ENCODE measurements around the gene EVPL. TPM values are rescaled to one million over a fixed set of nuclear protein-coding genes. Genes with fewer than 3 reads are reported as not detected.

The EVPL gene
- total and polyA plus RNA-seq, 2 experiments from 2014 or later: 0.47 to 1.3 TPM

GRCh38 chr17:76048025-76048605 is 21.0 kb upstream of the EVPL start:
- Mint-ChIP-seq H3K27me3 (ENCODE audit: insufficient read depth, low read depth, poor library complexity) (peaks cover 1% of the 10 kb centered on the region), H3K4me1 (peaks cover 5% of the 10 kb centered on the region; the same call in 2 of the 3 replicates), H3K36me3 (ENCODE audit: low read depth) (peaks cover 75% of the 10 kb centered on the region), H3K4me3 (no peak overlapping the region), H3K9me3 (no peaks in the 10 kb centered on the region), H3K27ac (0 out of 2 replicates have a peak overlapping the region, but pooled peaks have one; percentile 9)
- Histone ChIP-seq H3K4me1 (ENCODE audit: insufficient read depth) (peaks cover 9% of the 10 kb centered on the region; the same call in 1 of the 2 replicates), H3F3A (replicated peaks; ENCODE audit: low read depth) (peaks cover 21% of the 10 kb centered on the region; the same call in 1 of the 2 replicates), H3K9me2 (ENCODE audit: insufficient read depth) (no peaks in the 10 kb centered on the region), H3K4me3 (no peak overlapping the region), H3K4me2 (no peak overlapping the region), H3K36me3 (ENCODE audit: insufficient read depth) (peaks cover 53% of the 10 kb centered on the region), H2AFZ (no peak overlapping the region), H3K79me2 (replicated peaks; ENCODE audit: insufficient read depth) (peaks cover 7% of the 10 kb centered on the region; the same call in 1 of the 2 replicates), H4K20me1 (replicated peaks; ENCODE audit: insufficient read depth) (peaks cover 10% of the 10 kb centered on the region), H3K27ac (ENCODE audit: low read depth) (peak overlapping the region; percentile 74), H3K27me3 (ENCODE audit: insufficient read depth) (no peaks in the 10 kb centered on the region)
- no peak for DNase-seq (ENCODE audit: low spot score)
- no peak for ATAC-seq
- no peak for TF ChIP-seq ZNF462 (CRISPR knock-in tag; IDR thresholded peaks at IDR 0.05)
- TF ChIP-seq CTCF (conservative IDR thresholded peaks at IDR 0.05; ENCODE audit: low read depth in 2 of 2): no peak
- TF ChIP-seq CREB1 (CRISPR knock-in tag; IDR thresholded peaks at IDR 0.05; ENCODE audit: low read depth): no peak
- TF ChIP-seq EZH2phosphoT487 (IDR thresholded peaks at IDR 0.05; ENCODE audit: unreplicated experiment): no peak
- no peak for TF ChIP-seq NANOG (IDR thresholded peaks at IDR 0.05; ENCODE audit: borderline replicate concordance)
- TF ChIP-seq ETS1 (IDR thresholded peaks at IDR 0.05): no peak
- TF ChIP-seq ZNF114 (CRISPR knock-in tag; IDR thresholded peaks at IDR 0.05): no peak
- TF ChIP-seq, protein P1, sequence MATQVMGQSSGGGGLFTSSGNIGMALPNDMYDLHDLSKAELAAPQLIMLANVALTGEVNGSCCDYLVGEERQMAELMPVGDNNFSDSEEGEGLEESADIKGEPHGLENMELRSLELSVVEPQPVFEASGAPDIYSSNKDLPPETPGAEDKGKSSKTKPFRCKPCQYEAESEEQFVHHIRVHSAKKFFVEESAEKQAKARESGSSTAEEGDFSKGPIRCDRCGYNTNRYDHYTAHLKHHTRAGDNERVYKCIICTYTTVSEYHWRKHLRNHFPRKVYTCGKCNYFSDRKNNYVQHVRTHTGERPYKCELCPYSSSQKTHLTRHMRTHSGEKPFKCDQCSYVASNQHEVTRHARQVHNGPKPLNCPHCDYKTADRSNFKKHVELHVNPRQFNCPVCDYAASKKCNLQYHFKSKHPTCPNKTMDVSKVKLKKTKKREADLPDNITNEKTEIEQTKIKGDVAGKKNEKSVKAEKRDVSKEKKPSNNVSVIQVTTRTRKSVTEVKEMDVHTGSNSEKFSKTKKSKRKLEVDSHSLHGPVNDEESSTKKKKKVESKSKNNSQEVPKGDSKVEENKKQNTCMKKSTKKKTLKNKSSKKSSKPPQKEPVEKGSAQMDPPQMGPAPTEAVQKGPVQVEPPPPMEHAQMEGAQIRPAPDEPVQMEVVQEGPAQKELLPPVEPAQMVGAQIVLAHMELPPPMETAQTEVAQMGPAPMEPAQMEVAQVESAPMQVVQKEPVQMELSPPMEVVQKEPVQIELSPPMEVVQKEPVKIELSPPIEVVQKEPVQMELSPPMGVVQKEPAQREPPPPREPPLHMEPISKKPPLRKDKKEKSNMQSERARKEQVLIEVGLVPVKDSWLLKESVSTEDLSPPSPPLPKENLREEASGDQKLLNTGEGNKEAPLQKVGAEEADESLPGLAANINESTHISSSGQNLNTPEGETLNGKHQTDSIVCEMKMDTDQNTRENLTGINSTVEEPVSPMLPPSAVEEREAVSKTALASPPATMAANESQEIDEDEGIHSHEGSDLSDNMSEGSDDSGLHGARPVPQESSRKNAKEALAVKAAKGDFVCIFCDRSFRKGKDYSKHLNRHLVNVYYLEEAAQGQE (IDR thresholded peaks at IDR 0.05; ENCODE audit: unreplicated experiment): no peak
- TF ChIP-seq STAT1 (IDR thresholded peaks at IDR 0.05; ENCODE audit: unreplicated experiment): no peak
- no peak for TF ChIP-seq EZH2 (IDR thresholded peaks at IDR 0.05; ENCODE audit: low read depth, unreplicated experiment)
- TF ChIP-seq POLR2AphosphoS5 (IDR thresholded peaks at IDR 0.05; ENCODE audit: low read depth): no peak
- TF ChIP-seq JUNB (IDR thresholded peaks at IDR 0.05; ENCODE audit: unreplicated experiment): no peak

Data from GM23338 (cell line).